Activated T-helper 17 cell treated with anti-CD3 and anti-CD28 coated beads, Interleukin-2, amount 50 U/mL, for 72 hours (primary cell): Measurements from ENCODE around the gene EFCAB6. TPM values are rescaled to one million over a fixed set of nuclear protein-coding genes. Genes with fewer than 3 reads are reported as not detected.

Experiments
- ATAC-seq: fragments of 150-1000 bp; cut with Tn5 transposase; replicated peaks from 2 replicates; pipeline ENCODE4 v1.10.0; 2021; ENCODE audit warnings: mild to moderate bottlenecking, moderate library complexity
- H3K27ac Mint-ChIP-seq: one replicate; pipeline ENCODE4 v1.8.0; 2022; ENCODE audit warnings: mixed read lengths
- H3K27me3 Mint-ChIP-seq: one replicate; pipeline ENCODE4 v1.8.0; 2022; ENCODE audit warnings: mixed read lengths
- H3K36me3 Mint-ChIP-seq: one replicate; pipeline ENCODE4 v1.8.0; 2022; ENCODE audit warnings: low read depth, mild to moderate bottlenecking, mixed read lengths
- H3K4me1 Mint-ChIP-seq: one replicate; pipeline ENCODE4 v1.8.0; 2022; ENCODE audit warnings: mixed read lengths
- H3K4me3 Mint-ChIP-seq: one replicate; pipeline ENCODE4 v1.8.0; 2022; ENCODE audit warnings: mild to moderate bottlenecking, mixed read lengths
- H3K9me3 Mint-ChIP-seq: one replicate; pipeline ENCODE4 v1.8.0; 2022; ENCODE audit warnings: mixed read lengths
- total RNA-seq, 2 donors: library from RNA; stranded (reverse); gene quantifications; one replicate each; pipeline ENCODE4 v1.2.3, GENCODE V29; 2022

The EFCAB6 gene
- total RNA-seq, 2 donors from 2014 or later = 0.09 TPM; not detected in 1

DNA sequence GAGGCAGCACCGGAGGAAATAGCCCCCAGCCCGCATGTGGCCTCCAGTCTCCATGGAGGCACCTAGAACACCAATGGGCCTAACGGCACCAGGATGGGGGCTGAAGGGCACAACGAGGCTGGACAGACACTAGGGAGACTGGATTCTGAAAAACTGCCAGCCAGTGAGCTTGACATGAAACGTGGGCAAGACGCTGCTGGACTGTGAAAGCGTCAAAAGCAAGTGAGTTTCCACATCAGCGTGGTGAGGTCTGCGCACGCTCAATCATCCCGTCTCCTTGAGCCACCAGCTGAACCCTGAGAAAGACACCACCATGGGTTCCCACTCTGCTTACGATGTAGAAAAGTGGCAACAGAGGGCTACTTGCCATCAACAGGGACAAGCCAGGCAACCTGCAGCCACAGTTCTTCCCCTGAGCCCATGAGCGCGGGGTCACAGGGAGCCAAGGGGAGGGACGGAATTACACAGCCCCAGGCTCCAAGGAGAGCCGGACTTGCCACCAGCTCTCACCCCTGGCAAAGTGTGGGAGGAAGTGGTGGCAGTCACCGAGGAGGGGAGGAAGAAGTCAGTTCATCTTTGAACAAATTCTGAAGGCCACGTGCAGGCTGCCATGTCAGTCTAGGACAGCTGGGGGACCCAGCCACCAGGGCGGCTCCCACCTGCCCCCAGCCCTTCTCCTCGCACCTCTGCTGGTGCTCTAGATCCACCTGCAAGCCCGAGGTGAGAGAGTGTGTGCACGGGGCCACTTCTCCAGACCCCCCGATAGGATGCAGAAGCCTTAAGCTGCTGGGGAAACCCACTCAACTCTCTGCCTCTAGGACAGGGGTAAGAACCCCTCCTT is 269.2 kb downstream of the EFCAB6 start:
- Mint-ChIP-seq H3K9me3 (no peaks in the 10 kb centered on the region), H3K36me3 (no peaks in the 10 kb centered on the region), H3K4me1 (no peaks in the 10 kb centered on the region), H3K27ac (no peak overlapping the region), H3K4me3 (no peak overlapping the region), H3K27me3 (peaks cover 13% of the 10 kb centered on the region)
- ATAC-seq = no peak

DNA sequence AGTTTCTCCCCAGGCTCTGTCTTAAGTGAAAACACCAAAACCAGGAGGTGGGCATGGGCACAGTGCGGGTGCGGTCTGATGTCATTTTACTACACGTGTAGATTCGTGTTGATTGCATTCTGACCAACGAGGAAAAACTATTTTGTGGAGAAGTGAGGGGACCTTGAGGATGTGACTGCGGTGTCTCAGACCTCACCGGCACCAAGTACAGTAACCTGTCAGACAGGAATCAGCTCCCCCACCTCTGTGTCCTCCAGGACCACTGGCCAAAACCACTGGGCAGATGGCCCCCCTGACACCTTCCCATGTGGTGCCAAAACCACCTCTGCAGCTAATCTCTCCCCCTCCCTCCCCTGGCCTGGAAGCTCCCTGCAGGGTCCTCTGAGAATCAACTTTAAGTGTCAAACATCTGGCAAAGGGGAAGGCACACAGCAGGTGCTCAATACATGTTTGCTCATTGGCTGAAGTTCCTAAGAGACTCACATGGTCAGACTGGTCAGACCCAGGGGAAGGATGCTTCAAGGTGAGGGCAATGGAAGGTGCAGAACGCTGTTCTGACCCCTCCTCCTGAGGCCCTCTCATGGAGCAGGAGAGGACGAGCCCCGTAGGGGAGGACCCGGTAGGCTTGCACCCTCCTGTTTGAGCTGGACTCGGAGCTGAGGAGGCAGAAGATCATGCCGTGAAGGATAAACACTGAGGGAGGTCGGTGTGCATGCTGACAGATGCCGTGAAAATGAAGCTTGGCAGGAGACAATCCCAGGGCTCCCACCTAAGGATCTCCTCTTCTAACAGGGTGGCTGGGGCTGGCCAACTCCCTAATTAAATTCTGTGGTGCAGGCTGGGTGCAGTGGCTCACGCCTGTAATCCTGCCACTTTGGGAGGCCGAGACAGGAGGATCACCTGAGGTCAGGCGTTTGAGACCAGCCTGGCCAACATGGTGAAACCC is 270.4 kb downstream of the EFCAB6 start:
- Mint-ChIP-seq H3K27me3 (peaks cover 14% of the 10 kb centered on the region), H3K27ac (no peak overlapping the region), H3K36me3 (no peaks in the 10 kb centered on the region), H3K9me3 (no peaks in the 10 kb centered on the region), H3K4me1 (no peaks in the 10 kb centered on the region), H3K4me3 (no peak overlapping the region)
- ATAC-seq = no peak

DNA sequence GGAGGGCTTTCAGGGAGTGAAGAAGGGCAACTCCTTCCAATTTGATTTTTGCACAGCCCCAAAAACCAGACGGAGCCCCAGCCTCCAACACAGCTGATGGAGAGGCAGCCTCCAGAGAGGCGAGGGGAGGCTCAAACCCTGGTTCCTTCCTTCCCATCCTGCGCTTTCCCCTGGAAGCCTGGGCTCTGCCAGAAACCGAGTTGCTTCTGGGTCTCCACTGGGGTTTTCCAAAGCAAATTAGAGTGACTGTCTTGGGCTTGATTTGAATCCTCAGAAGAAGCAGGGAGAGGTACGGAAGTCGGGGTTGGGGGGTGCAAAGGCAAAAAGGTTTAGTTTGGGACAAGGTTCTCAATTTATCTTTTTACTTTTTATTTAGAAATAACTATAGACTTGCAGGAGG is 271.1 kb downstream of the EFCAB6 start:
- Mint-ChIP-seq H3K27ac (no peak overlapping the region), H3K36me3 (no peaks in the 10 kb centered on the region), H3K4me3 (no peak overlapping the region), H3K4me1 (no peaks in the 10 kb centered on the region), H3K9me3 (no peaks in the 10 kb centered on the region), H3K27me3 (peaks cover 14% of the 10 kb centered on the region)
- ATAC-seq = no peak

DNA sequence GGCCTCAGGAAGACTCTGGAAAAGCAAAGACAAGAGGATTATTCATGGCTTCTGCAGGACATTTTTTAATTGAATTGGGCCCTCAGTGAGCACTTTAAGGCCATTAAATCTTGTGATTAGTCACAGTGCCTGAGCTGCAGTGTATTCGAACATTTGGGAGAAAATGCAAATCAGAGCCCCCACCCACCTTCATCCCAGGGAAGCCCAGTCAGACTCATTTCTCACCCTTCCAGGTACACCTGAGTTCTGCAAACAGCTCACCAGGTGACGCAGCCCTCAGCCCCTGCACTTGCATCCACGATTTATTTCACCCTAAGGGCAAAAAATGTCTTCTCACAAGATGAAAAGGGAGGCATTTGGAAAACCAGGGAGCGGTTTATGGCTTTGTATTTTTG is 271.6 kb downstream of the EFCAB6 start:
- no peak overlapping the region for H3K4me3 Mint-ChIP-seq
- no peak for ATAC-seq

DNA sequence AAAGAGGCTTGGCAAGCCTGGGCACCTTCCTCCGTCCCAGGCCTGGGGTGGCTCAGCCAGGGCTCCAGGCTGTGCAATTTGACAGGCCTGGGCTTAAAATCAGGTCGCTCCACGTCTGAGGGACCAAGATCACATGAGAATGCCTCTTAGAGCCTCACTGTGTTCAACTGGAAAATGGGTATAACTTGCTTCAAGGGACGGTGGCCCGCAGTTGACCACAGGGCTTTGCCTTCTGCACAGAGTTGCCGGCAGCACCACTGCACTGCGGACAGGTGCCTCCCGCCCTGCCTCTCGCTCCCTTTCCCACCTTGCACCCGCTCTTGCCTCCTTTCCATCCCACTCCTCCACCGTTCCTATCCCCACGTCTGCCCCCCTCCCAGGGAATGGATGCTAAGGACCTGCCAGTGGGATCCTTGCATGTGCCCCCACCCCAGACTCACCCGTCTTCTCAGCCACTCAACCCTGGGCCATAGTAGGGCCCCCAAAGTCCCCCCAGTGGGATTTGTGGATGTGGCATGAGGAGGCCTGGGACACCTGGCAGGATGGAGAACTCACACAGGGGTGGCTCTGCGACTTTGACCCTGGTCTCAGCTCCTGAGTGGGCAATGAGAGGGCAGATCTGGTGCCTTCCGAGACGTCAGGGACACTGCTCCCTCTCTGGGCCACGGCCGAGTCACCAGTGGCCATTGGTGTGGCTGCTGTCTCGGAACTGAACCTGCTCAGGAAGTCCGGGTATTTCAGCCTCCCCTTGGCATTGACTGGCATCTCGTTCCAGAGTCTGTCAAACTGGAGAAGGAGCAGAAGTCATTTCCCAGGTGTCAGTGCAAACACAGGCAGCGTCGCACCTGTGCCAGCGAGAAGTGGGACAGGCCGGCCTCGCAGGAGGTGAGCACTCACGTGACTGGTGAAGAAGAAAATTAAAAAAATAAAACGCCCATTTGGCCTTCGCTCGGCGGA is 272.3 kb downstream of the EFCAB6 start:
- H3K4me1 Mint-ChIP-seq = no peaks in the 10 kb centered on the region
- H3K4me3 Mint-ChIP-seq = no peak overlapping the region
- peaks cover 20% of the 10 kb centered on the region for H3K27me3 Mint-ChIP-seq
- no peak overlapping the region for H3K27ac Mint-ChIP-seq
- H3K36me3 Mint-ChIP-seq = no peaks in the 10 kb centered on the region
- ATAC-seq = no peak
- H3K9me3 Mint-ChIP-seq = no peaks in the 10 kb centered on the region

More for the DNA sequence above, 271.6 kb downstream of the EFCAB6 start:
- no peaks in the 10 kb centered on the region for H3K36me3 Mint-ChIP-seq
- no peak overlapping the region for H3K27ac Mint-ChIP-seq
- H3K9me3 Mint-ChIP-seq = no peaks in the 10 kb centered on the region
- H3K27me3 Mint-ChIP-seq = peaks cover 17% of the 10 kb centered on the region
- no peaks in the 10 kb centered on the region for H3K4me1 Mint-ChIP-seq

DNA sequence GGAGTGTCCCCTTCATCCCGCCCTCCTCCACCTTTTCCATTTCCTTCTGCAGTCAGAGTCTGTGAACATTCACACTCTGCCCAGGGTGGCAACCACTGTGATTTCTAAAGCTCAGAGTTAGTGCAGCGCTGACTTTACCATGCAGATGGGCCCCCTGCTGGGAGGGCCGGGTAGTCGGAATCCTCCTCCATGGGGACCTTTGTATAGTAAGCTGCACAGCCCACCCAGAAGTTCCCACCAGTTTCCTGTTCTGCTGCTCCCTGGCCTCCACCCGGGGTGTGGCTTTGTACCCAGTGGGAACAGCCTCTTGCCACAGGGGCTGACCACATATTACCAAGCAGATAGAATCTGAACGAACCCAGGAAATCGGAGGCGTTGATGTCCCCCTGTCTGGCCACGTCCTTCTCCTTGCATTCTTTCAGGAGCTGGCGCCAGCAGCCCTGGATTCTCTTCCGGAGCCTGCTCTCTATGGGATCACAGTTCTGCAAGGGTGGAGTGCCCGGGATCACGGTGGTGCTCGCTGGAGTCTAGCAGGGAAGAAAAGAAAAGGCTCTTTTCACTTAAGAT is 275.0 kb downstream of the EFCAB6 start:
- Mint-ChIP-seq H3K27ac (no peak overlapping the region), H3K4me3 (no peak overlapping the region), H3K9me3 (no peaks in the 10 kb centered on the region), H3K36me3 (no peaks in the 10 kb centered on the region), H3K27me3 (peaks cover 17% of the 10 kb centered on the region), H3K4me1 (no peaks in the 10 kb centered on the region)
- no peak for ATAC-seq

DNA sequence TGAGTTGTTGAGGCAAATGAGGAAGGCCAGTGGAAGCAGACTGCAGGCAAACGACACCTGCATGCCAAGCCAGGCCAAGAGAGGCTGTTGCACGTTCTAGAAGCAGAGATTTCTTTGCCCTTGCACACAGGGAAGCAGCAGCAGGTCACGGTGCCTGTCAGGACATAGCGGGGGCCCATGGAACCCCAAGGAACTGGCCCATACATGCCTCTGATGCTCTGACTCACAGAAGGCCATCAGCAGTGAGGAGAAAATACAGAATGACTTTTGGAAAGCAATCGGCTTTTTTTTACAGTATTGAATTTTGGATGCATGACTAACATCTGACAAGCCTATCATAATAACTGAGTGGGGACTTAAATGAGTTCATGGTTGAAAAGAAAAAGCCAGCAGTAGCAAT is 276.4 kb downstream of the EFCAB6 start:
- no peaks in the 10 kb centered on the region for H3K4me1 Mint-ChIP-seq
- no peak for ATAC-seq
- no peaks in the 10 kb centered on the region for H3K9me3 Mint-ChIP-seq
- H3K27ac Mint-ChIP-seq = no peak overlapping the region
- no peaks in the 10 kb centered on the region for H3K36me3 Mint-ChIP-seq
- peaks cover 14% of the 10 kb centered on the region for H3K27me3 Mint-ChIP-seq
- no peak overlapping the region for H3K4me3 Mint-ChIP-seq

DNA sequence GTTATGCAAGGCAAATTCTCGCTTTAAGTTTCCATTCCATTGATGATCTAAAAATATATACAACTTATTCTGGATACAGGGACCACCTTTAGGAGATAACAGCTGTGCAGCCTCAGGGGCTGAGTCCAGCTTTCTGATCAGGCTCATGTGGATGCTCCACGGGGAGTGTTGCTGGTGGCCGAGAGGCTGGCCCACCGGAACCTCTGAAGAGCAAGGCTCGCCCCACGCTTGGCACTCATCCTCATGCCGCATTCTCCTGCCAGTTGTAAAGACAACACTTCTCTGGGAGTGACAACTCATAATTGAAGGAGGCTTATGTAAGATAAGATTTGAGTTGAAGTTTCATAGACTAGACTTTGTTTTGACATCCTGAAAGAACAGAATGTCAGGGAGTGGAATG is 276.8 kb downstream of the EFCAB6 start:
- H3K4me3 Mint-ChIP-seq = no peak overlapping the region

DNA sequence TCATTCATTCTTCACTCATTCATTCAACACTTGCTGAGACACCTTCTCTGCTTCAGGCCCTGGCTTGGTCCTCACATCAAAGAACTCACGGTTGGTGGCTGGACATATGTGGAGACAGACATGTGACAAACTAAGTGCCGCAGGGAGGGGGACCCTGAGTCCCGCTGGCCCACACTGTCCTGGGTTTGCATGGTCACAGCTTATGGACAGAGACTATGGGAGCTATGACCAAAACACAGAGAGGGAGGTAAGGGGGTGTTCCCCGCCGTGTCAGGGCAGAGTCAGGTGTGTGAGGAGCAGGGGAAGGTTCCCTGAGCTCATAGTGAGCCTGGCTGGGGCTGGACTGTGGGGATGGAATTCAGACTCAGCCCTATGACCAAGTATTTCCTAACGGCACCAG is 277.2 kb downstream of the EFCAB6 start:
- no peaks in the 10 kb centered on the region for H3K4me1 Mint-ChIP-seq
- H3K36me3 Mint-ChIP-seq = no peaks in the 10 kb centered on the region
- no peak for ATAC-seq
- H3K4me3 Mint-ChIP-seq = no peak overlapping the region
- no peak overlapping the region for H3K27ac Mint-ChIP-seq
- peaks cover 14% of the 10 kb centered on the region for H3K27me3 Mint-ChIP-seq
- H3K9me3 Mint-ChIP-seq = no peaks in the 10 kb centered on the region

More for the DNA sequence above, 276.8 kb downstream of the EFCAB6 start:
- Mint-ChIP-seq H3K4me1 (no peaks in the 10 kb centered on the region), H3K36me3 (no peaks in the 10 kb centered on the region), H3K9me3 (no peaks in the 10 kb centered on the region), H3K27ac (no peak overlapping the region), H3K27me3 (peaks cover 14% of the 10 kb centered on the region)
- no peak for ATAC-seq

DNA sequence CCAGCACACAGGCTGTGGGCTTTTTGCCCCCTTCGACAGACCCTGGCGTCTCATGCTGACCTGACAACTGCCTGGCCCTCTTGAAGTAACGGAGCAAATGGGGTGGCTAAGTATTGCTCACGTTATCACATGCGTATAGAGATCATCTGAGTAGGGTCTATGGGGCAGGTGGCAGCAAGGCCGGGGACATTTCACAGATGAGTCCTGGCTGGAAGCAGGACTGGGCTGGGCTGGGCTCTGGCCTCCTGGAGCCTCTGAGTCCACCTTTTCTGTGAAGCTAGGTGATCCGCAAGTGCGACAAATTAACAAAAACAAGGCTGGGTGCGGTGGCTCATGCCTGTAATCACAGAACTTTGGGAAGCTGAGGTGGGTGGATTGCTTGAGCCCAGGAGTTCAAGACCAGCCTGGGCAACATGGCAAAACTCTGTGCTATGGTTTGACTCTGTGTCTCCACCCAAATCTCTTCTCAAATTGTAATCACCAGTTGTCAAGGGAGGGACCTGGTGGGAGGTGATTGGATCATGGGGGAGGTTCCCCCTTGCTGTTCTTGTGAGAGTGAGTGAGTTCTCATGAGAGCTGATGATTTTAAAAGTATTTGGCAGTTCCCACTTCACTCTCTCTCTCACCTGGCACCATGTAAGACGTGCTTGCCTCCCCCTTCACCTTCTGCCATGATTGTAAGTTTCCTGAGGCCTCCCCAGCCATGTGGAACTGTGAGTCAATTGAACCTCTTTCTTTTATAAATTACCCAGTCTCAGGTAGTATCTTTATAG is 278.3 kb downstream of the EFCAB6 start:
- Mint-ChIP-seq H3K4me3 (no peak overlapping the region), H3K27me3 (peaks cover 14% of the 10 kb centered on the region), H3K9me3 (no peaks in the 10 kb centered on the region), H3K4me1 (no peaks in the 10 kb centered on the region), H3K27ac (no peak overlapping the region), H3K36me3 (no peaks in the 10 kb centered on the region)
- ATAC-seq = no peak

DNA sequence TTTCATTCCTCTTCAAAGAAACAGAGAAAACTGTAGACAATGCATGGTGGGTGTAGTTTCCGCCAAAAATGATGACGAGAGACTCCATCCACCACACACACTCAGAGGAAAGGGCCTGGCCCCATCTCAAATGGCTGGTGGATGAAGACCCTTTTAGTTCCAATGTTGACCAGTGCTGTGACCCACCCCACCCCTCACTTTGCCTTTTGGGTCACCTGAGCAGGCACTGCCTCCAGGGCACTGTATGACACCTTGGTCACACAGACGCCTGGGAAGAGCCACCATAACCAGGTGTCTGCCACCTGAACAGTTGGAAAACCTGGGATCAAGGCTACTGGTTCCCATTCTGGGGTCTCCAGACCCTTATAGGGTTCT is 279.0 kb downstream of the EFCAB6 start:
- Mint-ChIP-seq H3K4me3 (no peak overlapping the region), H3K9me3 (no peaks in the 10 kb centered on the region)

DNA sequence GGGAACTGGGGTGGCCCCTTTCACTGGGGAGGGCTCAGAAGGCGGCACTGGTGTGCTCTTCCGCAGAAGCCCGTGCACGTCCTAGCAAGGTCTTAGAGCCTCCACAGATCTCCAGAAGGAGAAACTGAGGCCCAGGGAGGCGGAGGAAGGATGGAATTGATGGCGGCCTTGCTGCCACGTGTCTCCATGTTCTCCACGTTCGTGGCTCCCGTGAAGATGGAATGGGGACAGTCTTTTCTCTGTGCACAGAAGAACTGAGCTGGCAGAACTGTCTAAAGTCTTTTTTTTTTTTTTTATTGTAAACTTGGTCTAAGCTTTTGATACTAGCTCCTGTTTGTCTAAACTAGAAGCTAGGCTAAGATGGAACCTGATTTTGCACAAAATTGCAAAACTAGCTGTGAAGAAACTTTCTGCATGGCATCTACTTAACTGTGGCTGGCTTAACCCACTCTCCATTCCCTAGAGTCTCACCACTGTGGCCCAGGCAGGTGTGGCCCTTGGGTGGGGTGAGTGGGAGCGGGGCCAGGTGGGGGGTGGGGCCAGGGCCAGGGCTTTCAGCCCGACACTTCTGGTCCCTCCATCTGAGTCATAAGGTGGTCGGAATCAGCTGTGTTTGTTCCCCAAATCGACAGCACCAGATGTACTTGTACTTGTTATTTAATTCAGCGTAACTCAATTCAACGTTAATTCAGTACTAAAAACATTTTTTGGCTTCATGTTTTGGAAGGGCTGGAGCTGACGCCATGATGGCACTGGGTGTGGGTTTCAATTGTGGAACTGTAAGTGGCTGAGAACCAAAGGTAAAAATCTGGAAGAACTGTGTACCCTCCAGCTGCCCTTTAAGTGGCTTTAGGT is 279.6 kb downstream of the EFCAB6 start:
- Mint-ChIP-seq H3K36me3 (no peaks in the 10 kb centered on the region), H3K4me1 (no peaks in the 10 kb centered on the region), H3K9me3 (no peaks in the 10 kb centered on the region), H3K27me3 (peaks cover 9% of the 10 kb centered on the region), H3K27ac (no peak overlapping the region), H3K4me3 (no peak overlapping the region)
- ATAC-seq = peak; percentile 7

More for the DNA sequence above, 279.0 kb downstream of the EFCAB6 start:
- Mint-ChIP-seq H3K27ac (no peak overlapping the region), H3K27me3 (peaks cover 12% of the 10 kb centered on the region), H3K36me3 (no peaks in the 10 kb centered on the region), H3K4me1 (no peaks in the 10 kb centered on the region)
- no peak for ATAC-seq
